Stimulated activated CD4-positive, alpha-beta T cell treated with anti-CD3 and anti-CD28 coated beads, Interleukin-2, amount 100 ng/mL, for 24 hours (primary cell): ENCODE results near the gene TRPM3.

Source experiments
- DNase-seq, 2 donors: peaks; one replicate each; pipeline ENCODE4 v3.0.0-alpha.2; 2020

TRPM3 gene

DNA sequence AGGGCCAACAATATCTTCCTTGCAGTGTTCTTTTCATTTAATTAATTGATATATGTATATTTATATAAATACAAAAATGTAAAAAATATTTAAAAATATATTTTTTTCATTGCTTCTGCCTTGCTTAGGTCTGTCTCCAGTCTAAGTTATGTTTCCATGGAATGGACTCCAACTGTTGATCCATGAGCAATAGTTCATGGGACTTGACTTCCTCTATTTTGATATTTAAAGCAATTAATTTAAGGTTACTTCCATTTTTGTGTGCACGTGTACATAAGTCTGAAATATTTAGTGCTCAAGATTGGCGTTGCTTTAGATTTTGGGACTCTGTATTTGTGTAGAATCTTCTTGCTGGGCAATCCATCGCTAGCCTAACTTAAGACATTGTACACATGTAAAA is 551.6 kb downstream of the TRPM3 start:
- no peak for DNase-seq

DNA sequence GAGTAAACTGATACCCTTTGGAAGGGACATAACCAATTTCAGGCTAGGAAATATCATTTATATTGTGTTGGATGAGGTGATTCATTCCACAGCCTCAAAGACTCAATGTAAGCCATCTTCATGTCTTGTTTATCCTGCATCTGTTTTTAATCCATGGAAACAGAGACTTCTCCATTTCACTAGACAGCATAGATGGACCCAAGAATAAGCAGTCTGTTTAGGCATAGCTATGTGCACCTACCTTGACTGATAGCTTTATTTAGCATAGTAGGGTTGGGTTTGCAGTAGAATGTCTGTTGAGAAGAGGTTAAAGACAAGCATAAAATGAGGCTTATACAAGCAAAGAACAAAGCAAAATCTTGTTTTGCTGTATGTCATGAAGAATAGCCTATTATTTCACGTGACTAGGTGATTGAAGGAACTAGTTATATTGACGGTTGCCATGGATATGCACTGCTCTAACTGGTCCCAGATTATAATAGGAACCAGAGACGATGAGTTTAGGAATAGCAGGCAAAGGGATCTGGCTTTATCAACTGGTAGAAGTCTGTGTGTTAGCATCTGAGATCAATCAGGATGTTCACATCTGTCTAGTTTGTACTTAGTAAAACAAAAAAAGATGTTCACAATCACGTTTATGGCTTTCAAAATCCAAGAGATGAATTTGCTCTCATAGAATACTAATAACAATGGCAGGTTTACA is 552.2 kb downstream of the TRPM3 start:
- DNase-seq: no peak

DNA sequence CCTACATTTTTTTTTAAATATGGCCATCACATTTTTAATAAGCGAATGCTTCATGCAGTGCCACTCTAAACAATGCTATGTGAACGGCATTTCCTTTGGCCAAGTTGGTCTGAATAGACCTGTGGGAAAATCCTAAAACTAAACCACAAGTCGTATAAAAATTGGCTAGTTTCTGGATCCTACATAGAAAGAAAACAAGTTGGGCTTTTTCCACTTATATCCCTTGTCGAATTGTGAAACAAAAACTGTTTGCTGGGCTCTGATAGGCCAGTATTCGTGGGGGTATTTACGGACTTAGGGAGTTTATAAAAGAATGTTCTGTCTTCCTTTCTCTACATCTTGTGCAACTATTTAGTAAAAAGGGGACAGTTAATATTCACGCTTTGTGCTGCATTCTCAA is 553.9 kb downstream of the TRPM3 start:
- no peak for DNase-seq

DNA sequence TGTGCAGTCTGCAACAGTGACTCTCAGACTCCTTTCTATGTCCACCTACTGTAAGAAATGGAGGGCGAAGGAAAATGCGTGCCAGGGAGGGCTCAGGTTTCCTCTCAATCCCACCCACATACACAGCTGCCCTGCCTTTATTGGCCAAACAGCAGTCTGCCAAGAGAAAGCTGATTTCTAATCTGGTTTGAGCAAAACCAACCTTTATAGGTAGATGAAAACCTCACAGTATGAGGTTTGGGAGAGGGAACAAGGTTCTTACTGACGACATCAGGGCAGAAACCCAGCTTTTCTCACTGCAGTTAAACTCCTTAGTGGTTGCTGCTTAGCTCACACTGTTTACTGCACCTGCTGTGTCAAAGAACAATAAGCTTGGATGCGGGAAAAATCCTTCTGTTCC is 554.7 kb downstream of the TRPM3 start:
- no peak for DNase-seq

DNA sequence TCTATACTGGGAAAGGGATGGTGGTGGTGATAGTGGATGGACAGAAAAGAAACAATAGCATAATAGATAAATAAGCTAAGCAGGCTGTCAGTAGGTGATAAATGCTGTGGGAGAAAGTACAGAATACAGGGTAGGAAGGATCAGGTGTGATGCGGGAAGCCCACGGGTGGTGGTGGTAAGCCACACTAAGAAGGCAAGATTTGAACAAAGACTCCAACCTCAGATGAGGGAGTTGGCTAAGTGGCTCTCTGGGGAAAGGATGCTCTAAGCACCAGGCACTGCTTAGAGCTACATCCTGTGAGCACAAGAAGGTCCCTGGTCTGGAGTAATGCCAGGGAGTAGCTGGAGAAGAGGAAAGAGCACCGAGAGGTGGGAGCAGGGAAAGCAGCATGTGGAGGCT is 555.4 kb downstream of the TRPM3 start:
- DNase-seq: no peak

DNA sequence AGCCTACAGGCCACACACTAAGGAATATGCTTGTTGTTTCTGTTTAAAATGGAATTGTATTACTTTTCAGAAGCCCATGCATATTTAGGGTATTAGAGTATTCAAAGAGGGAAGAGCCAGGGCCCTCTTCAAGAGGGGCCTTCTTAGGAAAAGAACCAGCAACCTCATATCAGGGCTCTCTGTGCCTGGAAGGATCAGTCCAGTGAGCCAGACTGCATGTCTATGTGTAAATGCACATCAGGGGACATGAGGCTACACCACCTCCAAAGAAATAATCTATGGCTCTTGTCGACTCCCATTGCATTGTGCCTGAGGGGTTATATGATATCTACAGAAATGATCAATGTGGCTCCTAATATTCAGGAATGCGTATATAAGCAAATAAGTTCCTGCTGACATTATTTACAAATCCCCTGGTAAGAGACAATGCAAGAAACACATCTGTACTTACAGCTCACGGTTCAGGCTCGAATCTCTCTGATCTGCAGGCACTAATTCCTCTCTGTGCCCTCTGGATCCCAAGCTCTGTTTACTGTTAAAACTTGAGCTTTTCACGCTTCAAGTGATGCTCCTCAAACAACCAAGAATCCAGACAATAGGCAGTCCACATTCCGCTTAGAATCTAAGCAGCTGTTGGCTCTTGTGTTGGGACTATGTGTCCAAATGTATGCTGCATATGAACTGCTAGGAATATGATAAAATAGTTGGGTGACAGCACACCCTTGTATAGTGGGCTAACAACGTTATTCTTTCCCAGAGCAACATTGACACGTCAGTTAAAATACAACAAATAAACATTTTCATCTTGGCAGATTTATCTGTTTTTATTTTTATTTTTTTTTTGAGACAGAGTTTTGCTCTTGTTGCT is 556.7 kb downstream of the TRPM3 start:
- DNase-seq: no peak

DNA sequence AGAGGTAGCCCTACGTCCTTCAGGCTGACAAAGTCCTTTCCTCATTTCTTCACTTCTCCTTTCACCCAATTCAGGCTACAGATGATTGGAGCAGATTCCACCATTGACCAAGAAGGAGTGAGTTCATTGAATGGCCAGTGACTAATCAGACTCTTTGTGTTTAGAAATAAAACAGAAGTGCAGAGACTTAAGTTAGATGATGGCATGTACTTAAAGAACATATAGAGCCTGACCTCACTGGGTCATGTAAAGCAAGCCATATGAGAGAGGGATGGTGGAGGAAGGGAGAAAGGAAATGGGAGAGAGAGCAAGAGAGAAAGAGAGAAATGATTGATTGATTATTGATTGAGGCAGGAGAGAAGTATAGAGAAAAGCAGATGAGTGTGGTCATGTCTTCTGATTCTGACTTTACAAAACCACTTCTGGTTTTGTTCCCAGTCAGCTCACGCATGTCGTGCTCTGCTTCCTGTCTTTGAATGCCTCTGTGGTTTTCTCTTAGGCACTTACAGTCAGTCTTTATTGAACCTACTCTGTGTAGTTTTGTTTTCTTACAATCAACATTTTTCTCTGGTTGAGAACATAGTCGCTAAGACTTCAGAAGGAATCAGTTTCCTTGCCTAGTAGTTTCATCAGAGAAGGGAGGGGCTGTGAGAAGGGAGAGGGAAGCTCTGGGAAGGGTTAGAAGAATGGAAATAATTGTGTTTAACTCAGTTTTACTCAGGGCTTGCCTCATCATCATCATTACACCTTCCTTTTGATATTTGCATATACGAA is 557.8 kb downstream of the TRPM3 start:
- DNase-seq: peak; percentile 45 to 50

DNA sequence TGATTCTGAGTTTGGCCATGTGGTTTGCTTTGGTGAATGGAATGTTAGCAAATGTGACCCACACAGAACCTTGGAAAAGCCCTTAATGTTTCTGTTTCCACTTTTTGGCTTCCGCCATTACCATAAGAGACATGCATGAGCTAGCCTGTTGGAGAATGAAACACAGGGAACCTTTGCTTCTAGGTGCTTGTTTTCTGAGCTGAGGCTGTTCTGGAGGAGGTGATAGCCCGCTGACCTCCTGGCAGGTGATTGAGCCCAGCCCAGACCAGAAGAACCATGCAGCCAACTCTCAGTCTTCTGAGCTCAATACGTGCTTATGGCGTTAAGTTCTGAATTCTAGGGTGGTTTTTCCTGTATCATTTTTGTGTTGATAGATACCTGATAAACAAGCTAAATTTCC is 558.4 kb downstream of the TRPM3 start:
- no peak for DNase-seq

DNA sequence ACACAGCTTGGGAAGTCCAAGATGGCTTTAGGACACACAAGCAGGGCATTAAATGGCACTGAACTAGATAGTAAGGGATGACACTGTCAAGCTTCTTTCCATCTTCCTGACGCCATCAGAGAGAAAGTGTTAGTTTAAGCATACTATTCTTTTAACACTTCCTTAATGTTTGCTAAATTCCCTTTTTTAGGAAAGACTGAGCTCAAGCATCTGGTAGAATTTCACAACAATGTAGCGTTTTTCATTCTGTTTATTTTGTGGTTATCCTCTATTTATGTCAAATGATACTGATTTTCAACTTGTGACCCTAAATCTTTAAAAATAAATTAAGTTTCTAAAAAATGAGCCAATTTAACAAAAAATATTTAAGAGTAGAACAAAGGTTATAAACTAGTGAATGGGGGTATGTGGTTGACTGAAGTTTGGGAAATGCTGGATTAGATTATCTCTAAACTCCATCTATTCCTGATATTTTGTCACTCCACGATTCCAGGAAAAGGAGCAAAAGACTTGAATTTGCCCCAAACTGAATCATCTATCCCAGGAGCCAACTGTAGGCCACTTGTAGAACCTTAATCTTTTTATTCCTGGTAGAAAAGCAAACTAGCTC is 559.5 kb downstream of the TRPM3 start:
- no peak for DNase-seq

DNA sequence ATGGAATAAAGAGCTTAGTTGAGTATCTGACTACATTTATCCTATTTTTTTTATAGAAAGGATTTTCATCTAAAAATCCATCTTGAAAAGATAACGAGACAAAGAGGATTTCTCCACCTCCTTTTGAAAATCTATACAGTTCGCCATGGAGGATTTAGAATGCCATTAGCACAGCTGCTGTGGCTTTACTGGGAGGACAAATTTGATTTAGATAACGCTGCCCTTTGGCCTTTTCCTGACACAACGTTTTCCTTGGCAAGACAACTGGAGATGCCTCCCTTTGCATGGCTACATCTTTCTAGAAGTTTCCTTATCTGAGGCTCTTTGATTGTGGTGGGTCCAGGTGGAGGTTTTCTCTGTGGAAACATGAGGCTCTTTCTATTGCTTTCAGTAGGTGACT is 560.3 kb downstream of the TRPM3 start:
- DNase-seq: no peak

DNA sequence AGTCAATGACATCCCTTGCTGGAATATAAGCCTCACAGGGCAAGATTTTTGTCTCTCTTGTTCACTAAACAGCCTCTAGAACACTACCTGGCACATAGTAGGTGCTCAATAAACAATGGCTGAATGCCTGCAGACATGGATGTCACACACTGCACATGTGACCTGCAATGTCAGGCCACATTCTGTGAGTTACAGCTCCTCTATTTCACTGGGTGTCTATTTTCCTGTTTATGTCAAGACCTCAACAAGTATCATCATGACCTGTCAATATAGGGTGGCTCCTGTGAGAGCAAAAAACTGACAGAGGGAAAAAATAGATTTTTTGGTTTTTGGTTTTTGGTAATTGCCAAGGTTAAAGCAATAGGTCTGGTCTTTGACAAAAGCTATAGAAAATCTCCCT is 562.3 kb downstream of the TRPM3 start:
- DNase-seq: no peak

DNA sequence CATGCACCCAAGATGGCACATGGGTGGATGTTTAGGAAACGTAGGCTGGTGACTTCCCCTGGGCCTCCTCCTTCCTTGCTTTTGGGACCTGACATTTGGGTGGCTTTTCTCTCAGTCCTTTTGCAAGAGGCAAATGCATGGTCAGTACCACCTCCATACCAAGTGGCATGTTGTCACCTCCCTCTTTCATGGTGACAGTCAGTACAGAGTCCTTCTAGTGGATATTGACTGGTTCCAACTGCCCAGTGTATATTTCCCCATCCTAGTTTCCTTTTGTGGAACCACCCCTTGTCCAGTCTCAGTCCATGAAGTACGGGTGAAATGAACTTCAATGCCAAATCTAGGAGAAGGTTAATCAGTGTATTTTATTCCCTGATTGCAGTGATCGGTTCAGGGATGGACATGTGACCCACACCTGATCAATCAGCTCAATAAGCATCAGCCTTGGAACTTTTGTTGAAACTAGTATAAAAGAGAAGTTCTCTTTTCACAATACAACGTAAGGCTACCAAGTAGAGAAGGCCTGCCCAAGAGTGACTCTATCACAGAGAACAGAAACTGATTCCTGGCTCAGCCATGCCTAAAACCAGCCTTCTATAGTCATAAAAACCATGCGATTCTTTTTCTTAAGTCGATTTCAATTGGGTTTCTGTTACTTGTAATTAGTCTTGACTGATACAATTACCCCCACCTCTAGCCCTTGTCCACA is 563.6 kb downstream of the TRPM3 start:
- no peak for DNase-seq

DNA sequence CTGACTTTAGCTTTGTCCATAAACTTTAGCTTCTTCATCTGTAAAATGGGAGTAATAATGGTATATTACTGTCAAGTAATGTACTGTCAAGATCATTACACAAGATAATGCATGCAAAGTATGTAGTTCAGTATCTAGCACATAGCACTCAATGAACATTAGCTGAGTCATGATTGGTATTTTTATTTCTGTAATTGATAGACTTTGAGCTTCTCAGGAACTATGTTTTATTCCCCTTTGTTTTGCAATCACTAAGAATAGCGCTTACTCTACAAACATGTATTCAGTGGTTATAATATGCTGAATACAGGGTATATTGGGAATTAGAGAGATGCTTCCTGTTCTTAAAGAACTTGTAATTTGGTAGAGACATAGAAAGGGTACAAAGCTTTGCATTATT is 564.6 kb downstream of the TRPM3 start:
- DNase-seq: no peak

DNA sequence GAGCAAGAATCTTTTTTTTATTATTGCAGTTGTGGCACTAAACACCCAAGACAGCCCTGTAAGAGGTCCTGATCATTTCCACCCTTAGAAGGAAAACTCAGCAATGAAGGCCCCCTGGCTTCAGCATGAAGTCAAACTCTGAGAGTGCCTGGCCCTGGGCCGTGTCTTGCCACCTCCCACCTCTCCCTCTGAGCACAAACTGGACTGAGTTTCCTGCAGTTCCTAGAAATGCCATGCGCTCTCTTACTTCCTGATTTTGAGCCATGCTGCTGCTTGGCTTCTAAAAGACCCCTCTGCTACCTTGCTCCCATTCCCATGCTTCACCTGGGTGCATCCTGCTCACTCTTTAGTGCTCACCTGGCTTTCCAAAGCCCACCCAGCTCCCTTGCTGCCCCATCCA is 566.5 kb downstream of the TRPM3 start:
- DNase-seq: no peak

DNA sequence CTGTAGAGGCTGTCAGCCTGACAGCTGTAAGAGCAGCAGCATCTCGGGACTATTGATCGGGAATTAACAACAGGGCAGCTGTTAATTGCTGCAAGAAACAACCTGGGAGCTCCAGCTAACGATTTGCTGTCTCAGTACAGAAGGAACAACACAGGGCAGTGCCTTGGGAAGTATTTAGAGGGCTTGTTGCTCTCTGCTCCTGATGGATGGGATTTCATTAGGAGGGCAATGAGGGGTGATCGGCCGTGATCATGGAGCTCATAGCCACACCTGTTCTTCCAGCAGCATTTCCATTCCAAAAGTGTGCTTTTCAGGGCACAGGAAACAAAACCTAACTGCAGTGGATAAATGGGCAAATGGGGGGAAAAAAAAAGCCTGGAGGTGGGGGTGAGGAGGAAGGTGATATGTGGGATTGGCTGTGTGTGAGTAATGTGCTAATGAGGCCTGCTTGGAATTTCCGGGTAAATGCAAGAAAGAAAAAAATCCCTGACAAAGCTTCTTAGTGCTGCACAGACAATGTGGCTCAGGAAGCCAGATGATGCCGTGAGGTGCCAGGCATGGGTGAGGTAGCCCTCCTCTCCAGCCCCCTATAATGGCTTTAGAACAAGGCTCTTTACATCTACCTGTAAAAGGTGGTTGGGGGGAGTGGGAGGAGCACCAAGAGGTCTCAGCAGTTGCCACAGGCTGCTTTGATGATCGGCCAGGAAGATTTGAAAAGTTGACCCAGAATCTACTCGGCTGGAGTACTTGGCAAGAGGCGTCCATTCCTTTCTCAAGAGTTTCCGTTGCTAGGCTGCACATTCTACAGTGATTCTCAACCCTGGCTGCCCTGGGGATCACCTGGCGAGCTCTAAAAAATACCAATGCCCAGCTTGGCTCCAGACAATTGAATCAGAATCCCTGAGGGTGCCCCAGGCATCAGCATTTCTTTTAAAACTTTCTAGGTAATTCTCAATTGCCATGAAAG is 567.4 kb downstream of the TRPM3 start:
- no peak for DNase-seq

DNA sequence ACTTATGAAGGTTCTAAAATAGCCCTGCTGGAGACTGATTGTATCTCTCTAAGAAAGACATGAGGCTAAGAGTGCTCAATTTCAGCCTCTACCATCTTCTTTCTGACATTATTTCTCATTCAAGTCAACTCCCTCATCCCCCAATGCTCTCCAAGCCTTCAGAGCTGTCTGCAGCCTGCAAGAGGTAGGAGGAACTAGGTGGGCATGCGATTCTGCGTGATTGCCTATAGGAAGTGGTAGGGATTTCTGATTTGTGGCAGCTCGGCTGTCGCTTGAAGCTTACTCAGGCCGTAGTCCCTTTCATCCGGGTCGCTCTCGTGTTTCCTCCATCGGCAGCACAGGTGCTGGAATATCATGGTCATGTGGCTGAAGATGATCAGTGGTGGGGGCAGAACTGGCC is 568.9 kb downstream of the TRPM3 start:
- DNase-seq: no peak

DNA sequence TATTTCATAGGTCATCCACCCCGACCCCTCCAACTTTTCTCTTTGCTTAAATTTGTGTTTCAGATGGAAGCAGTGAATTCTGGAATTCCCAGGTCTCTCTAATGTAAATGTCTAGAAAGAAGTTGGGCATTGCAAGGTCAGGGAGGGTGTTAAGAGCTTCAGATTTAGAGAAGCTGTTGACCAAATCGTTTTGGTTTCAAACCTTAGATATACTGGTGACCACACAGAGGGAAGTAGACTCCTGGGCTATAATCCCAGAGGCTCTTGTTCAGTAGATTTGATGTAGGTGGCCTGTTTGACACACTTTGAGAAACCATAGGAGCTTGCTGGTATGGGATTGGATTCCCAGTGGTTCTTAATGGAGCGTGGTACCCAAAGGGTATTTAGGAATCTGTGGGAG is 569.6 kb downstream of the TRPM3 start:
- DNase-seq: no peak

DNA sequence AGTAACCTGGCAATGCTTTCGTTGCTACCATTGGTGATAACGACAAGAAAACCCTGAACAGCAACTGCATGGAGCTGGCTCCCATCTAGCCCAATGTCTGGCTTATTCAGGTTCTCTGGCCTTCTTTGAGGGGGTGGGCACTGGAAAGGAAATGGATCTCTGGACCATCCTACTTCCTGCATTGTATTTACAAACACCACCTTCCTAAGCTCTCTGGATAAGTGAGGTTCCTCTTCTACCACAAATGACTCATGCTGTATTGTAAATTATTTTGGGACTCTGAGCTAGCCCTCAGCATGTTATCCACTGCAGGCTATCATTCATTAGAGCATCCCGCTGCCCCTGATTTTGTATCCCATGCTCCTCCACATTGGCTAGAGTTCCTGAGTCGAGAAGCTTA is 570.0 kb downstream of the TRPM3 start:
- no peak for DNase-seq

DNA sequence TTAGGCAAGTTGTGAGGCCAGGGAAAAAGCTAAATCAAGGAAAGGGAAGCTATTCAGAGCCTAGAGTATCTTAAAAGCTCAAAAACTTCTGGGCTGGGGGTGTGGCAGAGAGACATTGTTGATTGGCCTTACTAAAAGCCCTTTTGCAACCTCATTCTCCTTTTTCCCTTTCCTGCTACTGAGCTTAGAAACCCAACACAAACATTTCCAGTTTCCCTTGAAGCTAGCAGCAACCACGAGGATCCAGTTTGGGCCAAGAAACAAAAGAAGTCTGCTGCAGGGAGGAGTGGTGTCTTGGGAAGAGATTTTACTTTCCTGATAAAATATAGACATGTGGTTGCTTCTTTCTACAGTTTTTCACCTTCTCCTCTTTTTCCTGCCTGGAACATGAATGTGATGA is 571.5 kb downstream of the TRPM3 start:
- DNase-seq: no peak

DNA sequence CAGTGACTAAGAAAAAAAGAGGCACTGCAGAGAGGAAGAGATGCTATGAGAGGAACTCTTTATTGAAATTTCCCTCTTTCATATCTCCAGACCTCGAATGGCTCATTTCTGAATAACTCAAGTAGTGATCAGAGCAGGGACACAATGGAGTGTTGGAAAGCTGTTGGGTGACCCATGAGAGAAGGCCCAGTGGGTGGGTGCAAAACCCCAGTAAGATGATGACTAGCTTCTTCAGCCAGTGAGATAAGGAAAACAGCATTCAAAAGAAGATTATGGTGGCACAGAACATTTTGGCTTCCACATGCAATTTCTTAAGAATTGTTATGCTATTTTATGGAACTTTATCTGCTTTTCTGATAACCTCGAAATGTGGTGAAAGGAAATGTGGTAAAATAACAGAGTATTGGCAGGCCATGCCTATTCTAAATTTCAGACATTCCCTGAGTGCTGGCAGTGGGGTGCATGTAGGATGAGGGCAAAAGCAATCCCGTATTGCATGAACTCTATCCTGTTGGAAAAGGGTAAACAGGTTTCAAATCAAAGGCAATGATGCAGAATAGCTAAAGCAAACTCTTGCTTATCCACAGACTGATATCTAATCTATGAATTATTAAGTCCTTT is 579.0 kb downstream of the TRPM3 start:
- no peak for DNase-seq

DNA sequence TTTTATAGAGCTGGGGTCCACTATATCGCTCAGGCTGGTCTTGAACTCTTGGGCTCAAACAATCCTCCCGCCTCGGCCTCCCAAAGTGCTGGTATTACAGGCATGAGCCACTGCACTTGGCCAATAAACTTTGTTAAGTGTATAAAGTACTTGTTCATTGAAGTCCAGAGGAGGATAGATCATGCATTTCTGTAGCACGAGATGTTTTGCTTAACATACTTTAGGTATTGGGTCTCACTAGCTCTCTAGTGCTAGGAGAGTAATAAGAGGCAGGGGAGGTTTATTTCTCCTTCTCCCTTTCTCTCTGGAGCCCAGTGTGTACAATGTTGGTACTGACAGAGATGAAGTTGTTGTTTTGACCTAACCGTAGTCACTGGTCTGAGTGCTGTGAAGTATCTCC is 581.4 kb downstream of the TRPM3 start:
- no peak for DNase-seq
